Inflammatory macrophage treated with lipopolysaccharide for 1 hour (primary cell): Measurements from ENCODE around the gene DHX29.
"Not testable (repeated sequence)": the region's sequence is repeated elsewhere in the genome, so short reads cannot be mapped to it uniquely, and the experiment has no call there.

Source experiments
- DNase-seq, 2 donors: peaks; one replicate each; pipeline ENCODE4 v3.0.0-alpha.2; 2020 to 2022

DHX29 gene, protein sequence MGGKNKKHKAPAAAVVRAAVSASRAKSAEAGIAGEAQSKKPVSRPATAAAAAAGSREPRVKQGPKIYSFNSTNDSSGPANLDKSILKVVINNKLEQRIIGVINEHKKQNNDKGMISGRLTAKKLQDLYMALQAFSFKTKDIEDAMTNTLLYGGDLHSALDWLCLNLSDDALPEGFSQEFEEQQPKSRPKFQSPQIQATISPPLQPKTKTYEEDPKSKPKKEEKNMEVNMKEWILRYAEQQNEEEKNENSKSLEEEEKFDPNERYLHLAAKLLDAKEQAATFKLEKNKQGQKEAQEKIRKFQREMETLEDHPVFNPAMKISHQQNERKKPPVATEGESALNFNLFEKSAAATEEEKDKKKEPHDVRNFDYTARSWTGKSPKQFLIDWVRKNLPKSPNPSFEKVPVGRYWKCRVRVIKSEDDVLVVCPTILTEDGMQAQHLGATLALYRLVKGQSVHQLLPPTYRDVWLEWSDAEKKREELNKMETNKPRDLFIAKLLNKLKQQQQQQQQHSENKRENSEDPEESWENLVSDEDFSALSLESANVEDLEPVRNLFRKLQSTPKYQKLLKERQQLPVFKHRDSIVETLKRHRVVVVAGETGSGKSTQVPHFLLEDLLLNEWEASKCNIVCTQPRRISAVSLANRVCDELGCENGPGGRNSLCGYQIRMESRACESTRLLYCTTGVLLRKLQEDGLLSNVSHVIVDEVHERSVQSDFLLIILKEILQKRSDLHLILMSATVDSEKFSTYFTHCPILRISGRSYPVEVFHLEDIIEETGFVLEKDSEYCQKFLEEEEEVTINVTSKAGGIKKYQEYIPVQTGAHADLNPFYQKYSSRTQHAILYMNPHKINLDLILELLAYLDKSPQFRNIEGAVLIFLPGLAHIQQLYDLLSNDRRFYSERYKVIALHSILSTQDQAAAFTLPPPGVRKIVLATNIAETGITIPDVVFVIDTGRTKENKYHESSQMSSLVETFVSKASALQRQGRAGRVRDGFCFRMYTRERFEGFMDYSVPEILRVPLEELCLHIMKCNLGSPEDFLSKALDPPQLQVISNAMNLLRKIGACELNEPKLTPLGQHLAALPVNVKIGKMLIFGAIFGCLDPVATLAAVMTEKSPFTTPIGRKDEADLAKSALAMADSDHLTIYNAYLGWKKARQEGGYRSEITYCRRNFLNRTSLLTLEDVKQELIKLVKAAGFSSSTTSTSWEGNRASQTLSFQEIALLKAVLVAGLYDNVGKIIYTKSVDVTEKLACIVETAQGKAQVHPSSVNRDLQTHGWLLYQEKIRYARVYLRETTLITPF (N-terminal part only)

DNA sequence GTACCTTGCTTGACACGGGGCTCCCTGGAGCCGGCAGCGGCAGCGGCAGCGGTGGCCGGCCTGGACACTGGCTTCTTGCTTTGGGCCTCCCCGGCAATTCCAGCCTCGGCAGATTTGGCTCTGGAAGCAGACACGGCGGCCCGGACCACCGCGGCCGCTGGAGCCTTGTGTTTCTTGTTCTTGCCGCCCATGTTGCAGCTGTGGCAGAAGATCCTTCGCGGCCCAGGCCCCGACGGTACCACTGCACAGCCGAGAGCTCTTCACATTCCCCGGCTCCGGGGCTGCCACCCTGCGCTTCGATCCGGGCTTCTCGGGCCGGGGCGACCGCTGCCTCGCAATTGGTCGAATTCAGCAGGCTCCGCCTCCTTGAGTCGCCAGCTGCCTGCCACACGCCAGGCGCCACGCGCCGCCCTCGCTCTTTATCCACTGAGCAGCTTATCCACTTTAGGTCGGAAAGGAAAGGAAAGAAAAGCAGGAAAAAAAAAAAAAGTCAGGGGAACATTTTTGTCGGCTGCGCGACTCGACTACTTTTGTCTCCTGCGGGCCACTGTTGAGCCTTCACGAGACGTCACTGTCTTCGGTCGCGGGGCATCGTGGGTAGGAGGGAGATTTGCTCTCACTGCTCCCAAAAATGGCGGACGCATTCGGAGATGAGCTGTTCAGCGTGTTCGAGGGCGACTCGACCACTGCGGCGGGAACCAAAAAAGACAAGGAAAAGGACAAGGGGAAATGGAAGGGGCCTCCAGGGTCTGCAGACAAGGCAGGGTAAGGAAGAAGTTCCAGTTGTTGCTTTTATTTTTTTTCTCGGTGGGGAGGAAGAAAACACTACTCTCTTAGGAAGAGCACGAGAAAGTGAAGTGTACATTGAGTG is at the start of gene DHX29, which contains the start of gene MTREX:
TSS of gene DHX29 (minus strand) at position 312 of the 871 bp plus-strand sequence. CDS start at position 191, 121 bp downstream.
TSS of gene MTREX (plus strand) at position 607 of the 871 bp plus-strand sequence. CDS start at position 632, 25 bp downstream.
- DNase-seq, result peak; percentile 79 to 88

DNA sequence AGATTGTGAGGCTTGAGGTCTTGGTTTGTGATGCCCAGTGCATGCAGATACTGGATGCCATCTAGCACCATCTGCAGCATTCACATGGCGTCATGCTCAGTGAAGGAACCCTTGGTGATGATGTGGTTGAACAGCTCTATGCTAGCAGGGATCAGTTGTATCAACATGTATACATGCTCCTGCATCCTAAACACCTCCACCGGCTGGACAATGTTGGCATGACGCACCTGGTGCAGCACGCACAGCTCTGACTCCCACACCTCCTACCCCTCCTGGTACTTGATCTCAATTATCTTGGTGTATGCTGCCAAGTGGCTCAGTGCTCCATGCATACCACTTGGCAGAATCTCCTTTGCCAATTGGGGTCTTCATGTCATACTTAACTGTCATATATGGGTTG is 49.4 kb upstream of the DHX29 start:
- DNase-seq, result no peak

DNA sequence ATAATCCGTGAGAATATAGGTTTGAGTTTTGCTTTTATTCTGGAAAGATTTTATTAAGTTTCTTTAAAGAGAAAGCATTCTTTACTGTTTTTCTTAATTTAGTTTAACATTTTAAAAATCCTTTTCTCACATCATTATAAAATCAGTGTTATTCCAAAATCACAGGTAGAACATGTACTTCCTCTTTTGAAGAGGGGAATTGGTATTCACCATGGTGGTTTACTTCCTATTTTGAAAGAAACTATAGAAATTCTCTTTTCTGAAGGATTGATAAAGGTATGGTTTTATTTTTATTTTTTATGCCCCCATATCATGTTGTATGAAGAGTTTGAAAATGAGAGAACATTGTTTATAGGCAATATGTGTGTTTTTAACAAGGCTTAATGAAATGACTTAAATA is 43.3 kb upstream of the DHX29 start:
- no peak for DNase-seq

DNA sequence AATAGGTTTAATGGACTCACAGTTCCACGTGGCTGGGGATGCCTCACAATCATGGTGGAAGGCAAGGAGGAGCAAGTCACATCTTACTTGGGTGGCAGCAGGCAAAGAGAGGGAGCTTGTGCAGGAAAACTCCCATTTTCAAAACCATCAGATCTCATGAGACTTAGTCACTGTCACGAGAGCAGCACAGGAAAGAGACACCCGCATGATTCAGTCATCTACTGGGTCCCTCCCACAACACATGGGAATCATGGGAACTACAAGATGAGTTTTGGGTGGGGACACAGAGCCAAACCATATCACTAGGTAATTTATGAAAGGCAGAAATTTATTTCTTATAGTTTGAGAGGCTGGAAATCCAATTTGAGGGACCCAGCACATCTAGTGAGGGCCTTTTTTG is 40.3 kb upstream of the DHX29 start:
- DNase-seq, result peak in 1 of 2 donors; percentile 8

DNA sequence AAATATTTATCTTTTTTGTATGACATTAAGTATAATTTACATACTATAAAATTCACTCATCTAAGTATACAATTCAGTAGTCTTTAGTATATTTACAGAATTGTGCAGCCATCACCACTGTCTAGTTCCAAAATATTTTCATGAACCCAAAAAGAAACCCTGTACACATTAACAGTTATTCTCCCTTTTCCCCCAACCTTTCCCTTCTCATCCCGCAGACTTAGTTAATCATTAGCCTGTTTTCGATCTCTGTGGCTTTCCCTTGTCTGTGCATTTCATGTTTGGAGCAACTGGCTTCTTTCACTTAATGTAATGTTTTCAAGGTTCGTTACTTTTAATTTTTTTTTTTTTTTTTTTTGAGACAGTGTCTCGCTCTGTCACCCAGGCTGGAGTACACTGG is 37.8 kb upstream of the DHX29 start:
- DNase-seq, result no peak

DNA sequence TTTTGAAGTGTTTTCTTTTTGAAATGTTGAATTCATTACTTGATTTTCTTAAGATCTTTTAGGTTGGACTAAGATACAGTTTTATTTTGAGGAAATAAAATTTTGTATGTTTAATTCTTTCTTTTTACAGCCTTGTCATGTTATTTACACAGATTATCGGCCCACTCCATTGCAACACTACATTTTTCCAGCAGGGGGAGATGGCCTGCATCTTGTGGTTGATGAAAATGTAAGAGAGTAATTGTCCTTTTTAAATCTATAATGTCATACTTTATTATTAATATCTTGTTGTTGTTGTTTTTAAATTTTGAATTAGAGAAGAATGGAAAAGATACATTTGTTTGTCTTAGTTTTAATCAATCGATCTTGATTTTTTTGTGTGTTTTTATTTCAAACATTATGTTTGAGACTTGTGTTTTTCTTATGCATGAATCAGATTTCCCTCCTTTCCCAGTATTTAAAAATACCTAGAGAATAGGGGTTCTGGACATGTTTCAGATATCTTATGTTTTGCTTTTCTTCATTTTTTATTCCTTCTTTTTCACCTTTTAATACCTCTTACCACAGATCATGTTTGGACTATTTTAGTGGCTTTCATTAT is 37.0 kb upstream of the DHX29 start:
- DNase-seq, result peak; percentile 19 to 90

DNA sequence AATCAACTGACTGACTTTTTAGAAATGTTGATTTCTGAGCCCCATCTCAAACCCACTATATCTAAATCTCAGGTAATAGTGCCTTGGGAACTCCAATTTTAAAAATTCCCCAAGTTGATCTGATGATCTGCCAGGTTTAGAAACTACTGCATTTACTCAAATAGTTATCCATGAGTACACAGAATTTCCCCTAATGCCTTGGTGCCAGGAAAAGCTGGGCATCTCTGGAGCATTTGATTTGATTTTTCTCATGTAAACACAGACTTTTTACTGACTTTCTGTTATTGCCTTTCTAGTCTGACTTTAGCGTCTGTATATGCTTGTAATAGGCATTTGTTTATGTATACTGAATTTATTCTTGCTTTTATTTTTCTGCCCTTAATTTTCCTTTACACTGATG is 36.1 kb upstream of the DHX29 start:
- DNase-seq, result no peak

DNA sequence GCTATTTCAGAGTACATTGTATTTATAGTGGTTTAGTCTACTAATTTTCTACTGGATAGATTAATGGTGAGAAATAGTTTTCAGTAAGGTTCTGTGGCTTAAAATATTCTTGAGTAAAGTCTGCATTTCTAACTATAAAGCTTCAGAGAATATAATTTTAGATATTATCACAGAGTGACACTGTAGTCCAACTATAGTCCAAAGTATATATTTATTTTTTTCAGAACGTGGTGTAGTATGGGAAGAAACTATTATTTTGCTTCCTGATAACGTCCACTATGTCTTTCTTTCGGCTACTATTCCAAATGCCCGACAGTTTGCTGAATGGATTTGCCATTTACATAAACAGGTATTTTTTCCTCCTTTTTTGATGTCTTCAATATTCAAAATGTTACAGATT is 35.6 kb upstream of the DHX29 start:
- no peak for DNase-seq

DNA sequence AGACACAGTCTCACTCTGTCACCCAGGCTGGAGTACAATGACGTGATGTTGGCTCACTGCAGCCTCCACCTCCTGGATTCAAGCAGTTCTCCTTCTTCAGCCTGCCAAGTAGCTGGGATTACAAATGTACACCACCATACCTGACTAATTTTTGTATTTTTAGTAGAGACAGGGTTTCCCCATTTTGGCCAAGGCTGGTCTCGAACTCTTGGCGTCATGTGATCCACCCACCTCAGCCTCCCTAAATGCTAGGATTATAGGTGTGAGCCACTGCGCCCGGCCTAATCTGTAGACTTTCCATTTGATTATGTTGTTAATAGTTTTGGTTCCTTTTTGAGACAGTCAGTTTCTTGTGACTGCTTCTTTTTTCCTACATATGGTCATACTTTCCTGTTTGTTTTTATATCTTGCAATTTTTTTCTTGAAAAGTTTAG is 31.3 kb upstream of the DHX29 start:
- peak; percentile 36 to 55 for DNase-seq

DNA sequence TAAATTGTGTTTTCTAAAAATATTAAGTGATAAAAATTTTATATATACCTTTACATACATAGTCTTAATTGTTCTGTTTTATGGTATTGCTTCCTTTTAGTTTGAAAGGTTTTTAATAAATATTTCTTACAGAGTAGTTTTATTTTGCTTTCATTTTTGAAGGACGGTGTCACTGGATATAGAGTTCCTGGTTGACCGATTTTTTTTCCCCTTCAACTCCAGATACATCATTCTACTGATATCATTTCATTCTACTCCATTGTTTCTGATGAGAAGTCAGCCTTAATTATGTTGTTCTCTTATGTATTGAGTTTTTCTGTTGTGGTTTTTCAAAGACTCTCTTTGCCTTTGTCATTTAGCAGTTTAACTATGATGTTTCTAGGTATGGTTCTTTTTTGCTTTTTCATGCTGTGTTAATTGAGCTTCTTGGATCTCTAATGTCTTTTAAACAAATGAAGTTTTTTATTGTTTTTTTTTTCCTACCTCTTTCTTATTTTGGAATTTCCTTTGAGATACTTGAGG is 30.7 kb upstream of the DHX29 start:
- DNase-seq, result peak; percentile 8 to 13

DNA sequence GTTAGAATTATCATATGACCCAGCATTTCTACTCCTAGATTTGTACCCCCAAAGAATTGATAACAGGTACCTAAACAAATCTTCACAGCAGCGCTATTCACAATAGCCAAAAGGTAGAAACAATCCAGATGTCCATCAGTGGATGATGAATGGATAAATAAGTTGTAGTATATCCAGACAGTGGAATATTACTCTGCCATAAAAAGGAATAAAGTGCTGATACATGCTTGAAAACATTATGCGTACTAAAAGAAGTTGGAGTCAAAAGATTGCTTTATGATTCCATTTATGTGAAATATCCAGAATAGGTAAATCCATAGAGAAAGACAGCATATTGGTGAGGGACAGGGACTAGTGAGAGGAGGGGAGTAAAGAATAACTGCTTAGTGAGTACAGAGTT is 26.3 kb upstream of the DHX29 start:
- DNase-seq, result no peak

DNA sequence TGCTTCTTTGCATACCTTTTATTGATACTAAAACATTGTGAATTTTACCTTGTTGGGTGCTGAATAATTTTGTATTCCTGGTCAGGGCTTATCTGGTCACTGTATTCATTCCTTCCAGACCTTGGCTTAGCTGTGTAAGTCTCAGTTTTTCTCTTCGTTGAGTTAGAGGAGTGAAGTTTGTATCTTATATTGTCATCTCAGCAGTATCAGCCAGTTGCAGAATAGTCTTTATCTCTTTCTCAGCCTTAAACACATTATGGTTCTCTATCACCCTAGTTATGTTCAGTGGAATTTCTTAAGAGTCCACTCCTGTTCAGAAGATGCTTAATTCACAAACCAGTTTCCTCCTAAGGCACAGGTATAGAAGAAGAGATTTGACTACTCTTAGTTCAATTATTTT is 25.5 kb upstream of the DHX29 start:
- no peak for DNase-seq

DNA sequence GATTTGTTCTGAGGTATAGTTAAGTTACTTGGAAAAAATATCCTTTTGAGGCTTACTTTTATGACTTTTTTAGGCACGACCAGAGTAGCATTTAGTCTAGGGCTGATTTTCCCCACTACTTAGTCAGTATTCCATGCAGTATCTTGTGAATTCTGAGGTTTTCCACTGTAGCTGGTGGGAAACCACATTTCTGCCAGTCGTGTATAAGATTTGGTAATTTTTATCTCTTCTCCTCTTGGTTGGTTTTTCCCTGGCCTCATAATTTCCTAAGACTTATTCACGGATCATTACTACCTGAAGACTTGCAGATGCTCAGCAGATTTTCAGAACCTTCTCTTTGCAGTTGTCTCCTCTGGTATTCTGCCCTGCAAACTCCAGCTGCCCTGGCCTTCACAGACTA is 23.8 kb upstream of the DHX29 start:
- no peak for DNase-seq

DNA sequence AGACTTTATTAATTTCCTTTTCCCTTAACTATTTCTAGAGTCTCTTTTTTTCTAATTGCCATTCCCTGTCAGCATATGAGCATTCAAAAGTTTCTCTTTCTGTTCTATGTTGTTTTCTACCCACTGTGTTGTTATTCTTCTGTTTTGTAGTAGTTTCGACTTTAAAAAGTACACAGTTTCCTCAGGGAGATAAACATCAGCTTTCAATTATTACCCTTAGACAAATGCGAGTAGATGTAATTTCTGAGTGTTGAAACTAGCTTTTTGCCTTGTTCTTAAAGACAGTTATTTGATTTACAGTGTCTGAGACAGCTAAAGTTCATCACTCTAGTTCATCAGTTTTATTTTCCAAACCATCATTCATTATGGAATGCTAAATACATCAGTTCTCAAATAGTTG is 19.8 kb upstream of the DHX29 start:
- DNase-seq, result no peak

DNA sequence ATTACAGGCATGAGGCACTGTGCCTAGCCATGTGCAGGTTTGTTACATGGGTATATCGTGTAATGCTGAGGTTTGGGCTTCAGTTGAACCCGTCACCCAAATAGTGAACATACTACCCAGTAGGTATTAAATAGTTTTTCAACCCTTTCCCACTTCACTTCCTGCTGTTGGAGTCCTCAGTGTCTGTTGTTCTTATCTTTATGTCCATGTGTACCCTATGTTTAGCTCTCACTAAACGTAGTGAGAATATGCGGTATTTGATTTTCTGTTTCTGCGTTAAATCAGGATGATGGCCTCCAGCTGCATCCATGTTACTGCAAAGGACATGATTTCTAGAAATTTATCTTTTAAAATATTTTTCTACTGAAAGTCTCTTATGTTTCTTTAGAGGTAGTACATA is 18.1 kb upstream of the DHX29 start:
- no peak for DNase-seq

DNA sequence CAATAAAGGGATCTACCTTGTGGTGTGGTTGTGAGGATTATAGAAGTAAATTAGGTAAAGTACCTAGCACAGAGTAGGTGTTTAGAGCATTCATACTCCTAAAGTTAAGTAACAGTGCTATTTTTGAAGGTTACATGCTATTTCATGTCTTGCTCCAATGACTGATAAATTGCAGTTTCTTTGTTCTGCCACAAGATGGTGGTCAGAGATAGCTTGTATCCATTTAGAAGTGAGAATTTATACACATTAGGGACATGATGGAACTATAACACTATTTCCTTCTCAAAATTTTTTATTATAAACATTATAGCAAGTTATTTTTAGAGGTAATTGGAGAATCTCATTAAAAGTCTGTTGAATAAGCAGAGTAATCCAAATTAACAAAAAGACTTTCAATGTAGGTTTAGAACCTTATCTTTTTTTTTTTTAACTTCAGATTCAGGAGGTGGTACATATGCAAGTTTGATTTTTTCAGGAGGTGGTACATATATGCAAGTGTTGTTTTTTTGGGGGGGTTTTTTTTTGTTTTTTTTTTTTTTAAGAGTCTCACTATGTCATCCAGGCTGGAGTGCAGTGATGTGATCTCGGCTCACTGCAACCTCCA is 17.4 kb upstream of the DHX29 start:
- peak; percentile 27 to 33 for DNase-seq

DNA sequence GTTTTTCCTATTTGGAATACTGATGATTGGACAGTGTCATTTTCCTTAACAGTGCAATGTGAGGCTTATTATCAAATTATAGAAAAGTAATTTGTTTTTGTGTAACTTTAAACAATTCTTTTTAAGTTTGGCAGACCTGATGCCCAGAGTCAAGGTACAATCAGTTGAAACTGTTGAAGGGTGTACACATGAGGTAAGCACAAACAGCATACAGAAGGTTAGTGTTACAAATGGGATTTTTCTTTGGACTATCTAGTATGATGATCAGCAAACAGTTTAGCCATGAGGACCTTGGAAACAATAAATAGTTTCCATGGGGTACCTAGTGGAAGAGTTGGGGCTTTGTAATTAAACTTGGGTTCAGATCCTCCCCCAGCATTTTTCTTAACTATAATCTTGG is 16.5 kb upstream of the DHX29 start:
- DNase-seq, result no peak

DNA sequence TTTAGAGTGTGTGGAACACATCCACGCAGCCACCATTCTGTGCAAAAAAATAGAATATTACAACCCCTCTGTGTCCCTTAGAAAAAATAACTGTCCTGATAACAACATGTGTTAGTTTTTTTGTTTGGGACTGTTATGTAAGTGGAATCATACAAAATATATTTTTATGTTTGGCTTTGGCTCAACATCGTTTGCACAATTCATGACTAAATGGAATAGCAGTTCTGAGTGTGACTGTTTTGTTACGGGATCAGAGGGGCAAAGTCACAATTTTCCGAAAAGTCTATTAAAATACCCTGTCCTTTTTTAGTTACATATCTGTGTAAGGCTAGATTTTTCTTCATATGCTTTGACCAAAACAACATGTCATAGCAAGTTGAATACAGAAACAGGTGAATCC is 13.1 kb upstream of the DHX29 start:
- no peak for DNase-seq

DNA sequence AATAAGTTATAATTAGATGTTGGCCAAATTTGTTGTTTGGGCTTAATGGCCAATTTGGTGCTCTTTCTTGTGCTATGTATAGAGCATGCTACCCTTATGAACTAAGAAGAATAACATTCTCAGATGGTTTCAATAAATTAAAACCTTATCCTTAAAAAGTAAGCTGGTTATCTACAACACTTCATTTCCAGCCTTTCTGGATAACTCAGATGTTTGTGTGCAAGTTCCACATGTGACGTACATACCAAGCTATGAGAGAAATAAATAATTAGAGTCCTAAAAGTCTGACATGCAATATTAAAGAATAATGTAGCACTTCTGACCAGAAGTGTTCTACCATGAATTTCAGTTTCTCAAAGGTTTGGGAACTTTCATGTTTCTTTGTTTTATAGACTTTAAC is 12.0 kb upstream of the DHX29 start:
- DNase-seq, result no peak

DNA sequence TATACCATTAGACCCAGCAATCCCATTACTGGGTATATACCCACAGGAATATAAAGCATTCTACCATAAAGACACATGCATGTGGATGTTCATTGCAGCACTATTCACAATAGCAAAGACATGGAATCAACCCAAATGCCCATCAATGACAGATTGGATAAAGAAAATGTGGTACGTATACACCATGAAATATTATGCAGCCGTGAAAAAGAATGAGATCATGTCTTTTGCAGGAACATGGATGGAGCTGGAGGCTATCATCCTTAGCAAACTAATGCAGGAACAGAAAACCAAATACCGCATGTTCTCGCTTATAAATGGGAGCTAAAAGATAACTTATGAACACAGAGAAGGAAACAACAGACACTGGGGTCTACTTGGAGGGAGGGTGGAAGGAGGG is 10.7 kb upstream of the DHX29 start:
- not testable (repeated sequence) for DNase-seq

DNA sequence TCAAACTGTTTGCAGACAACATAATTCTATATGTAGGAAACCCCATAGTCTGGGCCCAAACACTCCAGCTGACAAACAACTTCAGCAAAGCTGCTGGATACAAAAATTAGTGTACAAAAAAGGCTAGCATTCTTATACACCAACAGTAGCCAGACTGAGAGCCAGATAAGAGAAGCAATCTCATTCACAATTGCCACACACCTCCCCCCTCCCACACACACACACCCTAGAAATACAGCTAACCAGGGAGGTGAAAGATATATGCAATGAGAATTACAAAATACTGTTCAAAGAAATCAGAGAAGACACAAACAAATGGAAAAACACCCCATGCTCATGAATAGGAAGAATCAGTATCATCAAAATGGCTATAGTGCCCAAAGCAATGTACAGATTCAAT is 9.3 kb upstream of the DHX29 start:
- DNase-seq, result peak; percentile 23 to 45
